SK-N-SH (cell line): Measurements from ENCODE around the gene SMURF1.

Source experiments
- EZH2phosphoT487 ChIP-seq: fragments of 200-600 bp; sonication (generic); IDR thresholded peaks from 2 replicates; pipeline ENCODE4 v1.6.1; 2017; ENCODE audit warnings: low read depth, mixed run types, mild to moderate bottlenecking, antibody characterized with exemption, moderate library complexity, borderline replicate concordance
- SMC3 ChIP-seq: IDR thresholded peaks from 2 replicates; pipeline ENCODE4 v1.6.1; 2012; ENCODE audit warnings: low read depth, low read length, improper control_type of control experiment
- TF ChIP-seq, protein P1 (sequence below): fragments of 200-600 bp; sonication (generic); IDR thresholded peaks from 2 replicates; pipeline ENCODE4 v1.6.1; 2017; ENCODE audit warnings: antibody characterized with exemption, mild to moderate bottlenecking, moderate library complexity

DNA sequence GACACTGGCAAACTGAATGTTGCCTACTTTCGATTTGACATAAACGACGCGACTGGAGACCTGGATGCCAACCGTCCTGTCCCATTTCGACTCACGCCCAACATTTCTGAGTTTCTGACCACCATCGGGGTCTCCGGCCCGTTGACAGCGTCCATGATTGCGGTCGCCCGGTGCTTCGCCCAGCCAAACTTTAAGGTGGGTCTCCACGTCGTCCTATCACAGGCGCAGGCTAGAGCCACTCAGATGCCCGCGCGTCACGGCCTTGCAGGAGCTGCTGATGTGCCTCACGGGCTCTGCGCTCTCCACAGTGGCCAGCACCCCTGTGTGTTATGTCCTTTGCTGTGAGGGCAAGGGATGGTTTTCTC lies 132.6 kb downstream of the SMURF1 start:
- no peak for TF ChIP-seq EZH2phosphoT487
- no peak for TF ChIP-seq SMC3
- TF ChIP-seq, protein P1, sequence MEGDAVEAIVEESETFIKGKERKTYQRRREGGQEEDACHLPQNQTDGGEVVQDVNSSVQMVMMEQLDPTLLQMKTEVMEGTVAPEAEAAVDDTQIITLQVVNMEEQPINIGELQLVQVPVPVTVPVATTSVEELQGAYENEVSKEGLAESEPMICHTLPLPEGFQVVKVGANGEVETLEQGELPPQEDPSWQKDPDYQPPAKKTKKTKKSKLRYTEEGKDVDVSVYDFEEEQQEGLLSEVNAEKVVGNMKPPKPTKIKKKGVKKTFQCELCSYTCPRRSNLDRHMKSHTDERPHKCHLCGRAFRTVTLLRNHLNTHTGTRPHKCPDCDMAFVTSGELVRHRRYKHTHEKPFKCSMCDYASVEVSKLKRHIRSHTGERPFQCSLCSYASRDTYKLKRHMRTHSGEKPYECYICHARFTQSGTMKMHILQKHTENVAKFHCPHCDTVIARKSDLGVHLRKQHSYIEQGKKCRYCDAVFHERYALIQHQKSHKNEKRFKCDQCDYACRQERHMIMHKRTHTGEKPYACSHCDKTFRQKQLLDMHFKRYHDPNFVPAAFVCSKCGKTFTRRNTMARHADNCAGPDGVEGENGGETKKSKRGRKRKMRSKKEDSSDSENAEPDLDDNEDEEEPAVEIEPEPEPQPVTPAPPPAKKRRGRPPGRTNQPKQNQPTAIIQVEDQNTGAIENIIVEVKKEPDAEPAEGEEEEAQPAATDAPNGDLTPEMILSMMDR, result no peak
